Measurements from ENCODE around the gene RASGRP4.

The RASGRP4 gene

DNA sequence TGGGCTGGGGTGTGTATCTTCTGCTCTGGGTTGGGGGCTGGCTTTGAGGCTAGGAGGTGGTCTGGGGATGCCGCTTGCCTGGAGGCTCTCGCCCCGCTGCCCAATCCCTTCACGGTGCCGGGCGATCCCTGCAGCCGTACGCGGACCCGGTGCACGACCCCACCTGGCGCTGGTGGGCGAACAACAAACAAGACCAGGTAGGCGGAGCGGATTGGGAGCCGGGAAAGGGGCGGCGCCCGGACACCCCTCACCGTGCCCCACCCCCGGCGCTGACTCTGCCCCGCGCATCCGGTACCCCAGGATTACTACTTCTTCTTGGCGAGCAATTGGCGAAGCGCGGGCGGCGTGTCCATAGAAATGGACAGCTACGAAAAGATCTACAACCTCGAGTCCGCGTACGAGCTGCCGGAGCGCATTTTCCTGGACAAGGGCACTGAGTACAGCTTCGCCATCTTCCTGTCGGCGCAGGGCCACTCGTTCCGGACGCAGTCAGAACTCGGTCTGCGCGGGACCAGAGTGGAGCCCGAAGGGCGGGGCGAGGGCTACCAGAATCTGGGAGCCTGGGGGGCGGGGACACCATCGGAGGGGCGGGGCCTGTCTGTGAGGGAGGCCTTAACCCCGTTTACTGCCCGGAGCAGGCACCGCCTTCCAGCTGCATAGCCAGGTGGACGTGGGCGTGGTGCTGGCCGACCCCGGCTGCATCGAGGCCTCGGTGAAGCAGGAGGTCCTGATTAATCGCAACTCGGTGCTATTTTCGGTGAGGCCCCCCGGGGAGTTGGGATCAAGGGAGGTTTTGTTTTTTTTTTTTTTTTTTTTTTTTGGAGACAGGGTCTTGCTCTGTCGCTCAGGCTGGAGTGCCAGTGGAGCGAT is 63.7 kb downstream of the RASGRP4 start:
- DNase-seq: peak; percentile 41

DNA sequence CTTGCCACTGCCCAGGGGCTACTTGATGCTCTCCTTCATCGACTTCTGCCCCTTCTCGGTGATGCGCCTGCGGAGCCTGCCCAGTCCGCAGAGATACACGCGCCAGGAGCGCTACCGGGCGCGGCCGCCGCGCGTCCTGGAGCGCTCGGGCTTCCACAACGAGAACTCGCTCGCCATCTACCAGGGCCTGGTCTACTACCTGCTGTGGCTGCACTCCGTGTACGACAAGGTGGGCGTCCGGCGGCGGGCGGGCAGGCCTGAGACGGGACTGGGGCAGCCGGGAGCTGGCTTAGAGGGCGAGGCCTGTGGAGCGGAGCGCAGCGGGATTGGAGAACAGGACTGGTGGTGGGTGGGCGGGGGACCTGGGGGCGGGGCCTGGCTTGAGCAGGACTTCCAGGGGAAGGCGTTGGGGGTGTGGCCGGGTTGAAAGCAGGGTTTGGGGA is 64.4 kb downstream of the RASGRP4 start:
- peak; percentile 55 for DNase-seq

DNA sequence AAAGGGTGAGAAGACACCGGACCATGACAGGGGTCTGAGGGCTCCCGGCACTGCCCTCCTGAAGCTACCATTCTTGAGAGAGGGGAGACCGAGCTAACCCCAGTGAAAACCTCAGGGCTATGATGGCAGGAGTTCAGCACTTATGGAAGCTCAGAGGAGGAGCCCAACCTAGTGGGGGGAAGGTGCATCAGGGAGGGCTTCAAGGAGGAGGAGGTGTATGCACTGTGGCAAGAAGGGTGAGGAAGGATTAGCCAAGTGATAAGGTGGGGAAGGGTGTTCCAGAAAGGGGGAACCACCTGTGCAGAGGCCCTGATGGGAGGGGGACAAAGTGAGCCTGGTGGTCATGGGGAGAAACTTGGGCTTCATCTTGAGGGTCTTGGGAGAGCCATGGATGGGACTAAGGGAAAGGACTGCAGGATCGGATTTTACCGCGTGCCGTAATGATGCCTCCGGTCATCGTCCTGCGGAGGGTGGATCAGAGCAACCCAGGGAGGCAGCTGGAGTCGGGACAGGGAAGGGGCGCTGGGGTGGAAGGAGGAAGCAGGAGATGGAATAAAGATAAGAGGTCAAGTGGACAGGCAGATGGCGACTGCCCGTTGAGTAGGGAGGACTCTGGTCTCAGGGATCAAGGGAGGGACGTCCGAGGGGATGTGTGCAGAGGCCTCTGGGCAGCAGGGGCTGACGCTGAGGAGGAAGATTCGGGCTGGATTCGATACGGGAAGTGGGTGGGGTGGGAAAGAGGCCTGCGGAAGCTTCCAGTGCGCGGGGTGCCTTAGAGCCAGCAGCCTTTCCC is 65.0 kb downstream of the RASGRP4 start:
- DNase-seq: no peak

DNA sequence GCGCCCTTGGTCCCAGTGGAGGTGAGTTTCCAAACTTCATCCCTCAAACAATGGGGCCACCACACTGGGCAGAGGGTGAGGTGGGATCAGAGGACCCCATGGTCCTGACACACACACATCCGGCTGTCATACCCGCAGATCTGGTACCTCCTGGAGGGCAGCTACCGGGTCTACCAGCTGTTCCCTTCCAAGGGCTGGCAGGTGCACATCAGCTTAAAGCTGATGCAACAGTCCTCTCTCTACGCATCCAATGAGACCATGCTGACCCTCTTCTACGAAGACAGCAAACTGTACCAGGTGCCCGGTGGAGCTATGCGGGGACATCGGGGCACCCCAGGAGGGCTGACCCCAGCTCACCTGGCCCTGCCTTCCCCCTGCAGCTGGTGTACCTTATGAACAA is 65.7 kb downstream of the RASGRP4 start:
- DNase-seq: no peak

DNA sequence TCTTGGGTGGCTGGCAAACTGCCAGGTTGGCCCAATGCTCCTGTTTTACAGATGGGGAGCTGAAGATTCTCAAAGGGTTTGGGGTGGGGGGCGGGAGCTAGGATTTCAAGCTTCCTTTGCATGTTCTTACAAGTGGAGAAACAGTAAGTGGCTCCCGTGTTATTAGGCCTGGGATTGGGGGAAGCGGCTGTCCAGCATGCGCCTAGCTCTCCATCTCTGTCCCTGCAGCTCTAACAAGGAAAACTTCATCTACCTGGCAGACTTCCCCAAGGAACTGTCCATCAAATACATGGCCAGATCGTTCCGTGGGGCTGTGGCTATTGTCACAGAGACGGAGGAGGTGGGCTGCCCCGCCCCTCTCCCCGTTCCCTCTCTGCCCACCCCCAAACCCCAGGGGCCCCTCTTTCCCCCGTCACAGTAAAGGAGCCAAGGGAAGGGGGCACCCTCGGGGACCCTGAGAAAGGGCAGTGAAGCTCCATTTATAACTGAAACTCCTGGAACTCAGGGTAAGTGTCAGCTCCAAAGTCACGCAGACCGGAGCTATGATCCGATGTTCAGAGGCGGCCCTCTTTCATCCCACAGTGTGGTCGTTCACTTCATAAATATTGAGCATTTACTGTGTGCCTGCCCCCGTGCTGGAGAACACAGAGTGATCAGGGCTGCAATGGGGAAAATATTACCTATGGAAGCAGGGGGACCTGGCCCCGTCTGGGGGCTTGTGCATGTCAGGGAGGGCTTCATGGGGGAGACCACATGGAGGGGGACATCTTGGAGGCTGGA is 66.6 kb downstream of the RASGRP4 start:
- no peak for DNase-seq
